Ishikawa (cell line): ENCODE results near the gene SH3D21.
A peak's percentile ranks its signal among the peaks of the same experiment; 100 is the strongest.

Experiments used
- CEBPB ChIP-seq: IDR thresholded peaks from 2 replicates; pipeline ENCODE4 v1.6.1; 2012
- CREB1 ChIP-seq: IDR thresholded peaks from 2 replicates; pipeline ENCODE4 v1.6.1; 2012; ENCODE audit warnings: low read depth
- EGR1 ChIP-seq: IDR thresholded peaks from 2 replicates; pipeline ENCODE4 v1.6.1; 2012
- EP300 ChIP-seq: IDR thresholded peaks from 2 replicates; pipeline ENCODE4 v1.6.1; 2012; ENCODE audit warnings: borderline replicate concordance
- FOXM1 ChIP-seq: IDR thresholded peaks from 2 replicates; pipeline ENCODE4 v1.6.1; 2012; ENCODE audit warnings: low read depth, borderline replicate concordance
- MAX ChIP-seq: IDR thresholded peaks from 2 replicates; pipeline ENCODE4 v1.6.1; 2012
- NFIC ChIP-seq: IDR thresholded peaks from 2 replicates; pipeline ENCODE4 v1.6.1; 2012
- RAD21 ChIP-seq: IDR thresholded peaks from 2 replicates; pipeline ENCODE4 v1.6.1; 2012; ENCODE audit warnings: low read depth
- REST ChIP-seq: IDR thresholded peaks from 2 replicates; pipeline ENCODE4 v1.6.1; 2012; ENCODE audit warnings: low read depth, mild to moderate bottlenecking
- TAF1 ChIP-seq: IDR thresholded peaks from 2 replicates; pipeline ENCODE4 v1.6.1; 2012; ENCODE audit warnings: low read depth, mild to moderate bottlenecking
- TCF12 ChIP-seq: IDR thresholded peaks from 2 replicates; pipeline ENCODE4 v1.6.1; 2012; ENCODE audit warnings: low read depth
- TEAD4 ChIP-seq: IDR thresholded peaks from 2 replicates; pipeline ENCODE4 v1.6.1; 2012
- USF1 ChIP-seq: IDR thresholded peaks from 2 replicates; pipeline ENCODE4 v1.6.1; 2012
- YY1 ChIP-seq: IDR thresholded peaks from 2 replicates; pipeline ENCODE4 v1.6.1; 2012; ENCODE audit warnings: low read depth
- ZBTB7A ChIP-seq: IDR thresholded peaks from 2 replicates; pipeline ENCODE4 v1.6.1; 2012; ENCODE audit warnings: low read depth

The SH3D21 gene

GRCh38 chr1:36326499-36326898 lies 20.3 kb downstream of the SH3D21 start:
- TF ChIP-seq NFIC = peak; percentile 39; the same call in 1 of the 2 replicates
- no peak for TF ChIP-seq EGR1
- no peak for TF ChIP-seq EP300
- TF ChIP-seq TAF1 = no peak
- no peak for TF ChIP-seq CREB1
- TF ChIP-seq USF1 = no peak

- TF ChIP-seq FOXM1 = no peak
- TF ChIP-seq TAF1 = no peak
- no peak for TF ChIP-seq USF1
- no peak for TF ChIP-seq MAX
- TF ChIP-seq EGR1 = no peak
- no peak for TF ChIP-seq NFIC
- no peak for TF ChIP-seq TEAD4
- no peak for TF ChIP-seq YY1
- no peak for TF ChIP-seq CREB1
- no peak for TF ChIP-seq ZBTB7A
- TF ChIP-seq TCF12 = no peak
Measured at GRCh38 chr1:36327421-36328087, 21.4 kb downstream of the SH3D21 start.

GRCh38 chr1:36328088-36328480 lies 21.9 kb downstream of the SH3D21 start:
- TF ChIP-seq TAF1 (no peak), TEAD4 (no peak), CREB1 (no peak), USF1 (no peak), FOXM1 (no peak), TCF12 (no peak), RAD21 (no peak), ZBTB7A (no peak)

- no peak for TF ChIP-seq ZBTB7A
- peak; percentile 38; the same call in 1 of the 2 replicates for TF ChIP-seq MAX
- no peak for TF ChIP-seq YY1
- TF ChIP-seq NFIC = peak; percentile 82
- TF ChIP-seq RAD21 = no peak
- TF ChIP-seq FOXM1 = no peak
- TF ChIP-seq TEAD4 = no peak
- TF ChIP-seq EP300 = no peak
- TF ChIP-seq USF1 = peak; percentile 47; the same call in 1 of the 2 replicates
Measured at GRCh38 chr1:36328713-36329112, 22.5 kb downstream of the SH3D21 start.

- TF ChIP-seq RAD21 (no peak), REST (no peak), CEBPB (no peak), ZBTB7A (no peak), MAX (no peak), TAF1 (no peak), YY1 (no peak), FOXM1 (no peak), TCF12 (no peak), EP300 (no peak), EGR1 (no peak), USF1 (no peak), CREB1 (no peak), NFIC (no peak), TEAD4 (no peak)
Measured at GRCh38 chr1:36329817-36330216, 23.6 kb downstream of the SH3D21 start.

- no peak for TF ChIP-seq EP300
- TF ChIP-seq REST = no peak
- TF ChIP-seq CEBPB = no peak
- TF ChIP-seq USF1 = no peak
- no peak for TF ChIP-seq MAX
- no peak for TF ChIP-seq FOXM1
- TF ChIP-seq EGR1 = no peak
- TF ChIP-seq TEAD4 = no peak
- TF ChIP-seq NFIC = no peak
- no peak for TF ChIP-seq TCF12
- no peak for TF ChIP-seq YY1
- TF ChIP-seq TAF1 = no peak
- TF ChIP-seq RAD21 = no peak
- TF ChIP-seq ZBTB7A = no peak
- TF ChIP-seq CREB1 = no peak
Measured at GRCh38 chr1:36330940-36331339, 24.8 kb downstream of the SH3D21 start.
